SK-N-SH treated with all-trans-retinoic acid at 6 μM for 48 hours (cell line): ENCODE measurements around the gene SERINC3.

ENCODE experiments used
- ATAC-seq: fragments of 200-7000 bp; cut with Tn5 transposase; 3 replicates; pipeline ENCODE4 v1.9.1; 2020; ENCODE audit warnings: mild to moderate bottlenecking, moderate library complexity
- ARNTL ChIP-seq: fragments of 450-650 bp; formaldehyde crosslinking; IDR thresholded peaks from 2 replicates; pipeline ENCODE4 v1.5.0; 2020; ENCODE audit warnings: low read depth, mild to moderate bottlenecking, moderate library complexity, borderline replicate concordance
- BACH2 ChIP-seq: fragments of 250-450 bp; sonication (Bioruptor Pico); IDR thresholded peaks from 2 replicates; pipeline ENCODE4 v1.9.0; 2021; ENCODE audit warnings: mild to moderate bottlenecking, borderline replicate concordance
- CREB5 ChIP-seq: fragments of 250-450 bp; sonication (Bioruptor Pico); IDR thresholded peaks from 2 replicates; pipeline ENCODE4 v1.5.1; 2020; ENCODE audit warnings: low read depth, mild to moderate bottlenecking, moderate library complexity
- CSRNP3 ChIP-seq: fragments of 250-450 bp; sonication (Bioruptor Pico); IDR thresholded peaks from 2 replicates; pipeline ENCODE4 v1.5.1; 2021; ENCODE audit warnings: mild to moderate bottlenecking, moderate library complexity
- ESRRG ChIP-seq: fragments of 250-450 bp; sonication (Bioruptor Pico); IDR thresholded peaks from 2 replicates; pipeline ENCODE4 v1.6.1; 2021; ENCODE audit warnings: mild to moderate bottlenecking
- GLIS3 ChIP-seq: fragments of 250-450 bp; sonication (Bioruptor Pico); IDR thresholded peaks from 2 replicates; pipeline ENCODE4 v1.5.0; 2020; ENCODE audit warnings: mild to moderate bottlenecking, moderate library complexity
- ISL1 ChIP-seq: fragments of 250-450 bp; sonication (Bioruptor Pico); IDR thresholded peaks from 2 replicates; pipeline ENCODE4 v2.1.2; 2022; ENCODE audit warnings: mild to moderate bottlenecking, moderate library complexity
- OSR1 ChIP-seq: fragments of 250-450 bp; sonication (Bioruptor Pico); IDR thresholded peaks from 2 replicates; pipeline ENCODE4 v1.8.0; 2022; ENCODE audit warnings: moderate library complexity, mild to moderate bottlenecking, inconsistent platforms
- PATZ1 ChIP-seq: fragments of 250-450 bp; sonication (Bioruptor Pico); IDR thresholded peaks from 2 replicates; pipeline ENCODE4 v1.8.0; 2020; ENCODE audit warnings: mild to moderate bottlenecking, moderate library complexity, borderline replicate concordance
- POU6F1 ChIP-seq: fragments of 250-450 bp; sonication (Bioruptor Pico); IDR thresholded peaks from 2 replicates; pipeline ENCODE4 v1.8.0; 2021; ENCODE audit warnings: low read depth, mild to moderate bottlenecking, moderate library complexity, borderline replicate concordance
- PPARA ChIP-seq: fragments of 250-450 bp; sonication (Bioruptor Pico); IDR thresholded peaks from 2 replicates; pipeline ENCODE4 v1.5.0; 2020; ENCODE audit warnings: mild to moderate bottlenecking, borderline replicate concordance
- RARB ChIP-seq: fragments of 250-450 bp; sonication (Bioruptor Pico); IDR thresholded peaks from 2 replicates; pipeline ENCODE4 v1.8.0; 2021; ENCODE audit warnings: mild to moderate bottlenecking, moderate library complexity
- TCF4 ChIP-seq: fragments of 250-450 bp; sonication (Bioruptor Pico); IDR thresholded peaks from 2 replicates; pipeline ENCODE4 v1.8.0; 2021; ENCODE audit warnings: mild to moderate bottlenecking, moderate library complexity, borderline replicate concordance
- TOX ChIP-seq: fragments of 250-450 bp; sonication (Bioruptor Pico); IDR thresholded peaks from 2 replicates; pipeline ENCODE4 v1.8.0; 2021; ENCODE audit warnings: mild to moderate bottlenecking, moderate library complexity, borderline replicate concordance
- ZC3H10 ChIP-seq: fragments of 250-450 bp; sonication (Bioruptor Pico); IDR thresholded peaks from 2 replicates; pipeline ENCODE4 v1.5.1; 2021; ENCODE audit warnings: mild to moderate bottlenecking, moderate library complexity
- ZFP3 ChIP-seq: fragments of 250-450 bp; sonication (Bioruptor Pico); IDR thresholded peaks from 2 replicates; pipeline ENCODE4 v1.5.0; 2020; ENCODE audit warnings: mild to moderate bottlenecking, moderate library complexity
- ZFP30 ChIP-seq: fragments of 450-650 bp; formaldehyde crosslinking; IDR thresholded peaks from 2 replicates; pipeline ENCODE4 v1.5.0; 2022; ENCODE audit warnings: mild to moderate bottlenecking, moderate library complexity
- ZNF70 ChIP-seq: fragments of 450-650 bp; formaldehyde crosslinking; IDR thresholded peaks from 2 replicates; pipeline ENCODE4 v1.5.0; 2020; ENCODE audit warnings: mild to moderate bottlenecking, moderate library complexity
- ZNF8 ChIP-seq: fragments of 450-650 bp; formaldehyde crosslinking; IDR thresholded peaks from 2 replicates; pipeline ENCODE4 v1.5.0; 2020; ENCODE audit warnings: mild to moderate bottlenecking, moderate library complexity

The SERINC3 gene

GRCh38 chr20:44552050-44552449 lies 30.2 kb upstream of the SERINC3 start (continued):
- no peak for TF ChIP-seq PPARA

- TF ChIP-seq ZFP3 (CRISPR knock-in tag) (no peak), POU6F1 (no peak), GLIS3 (CRISPR knock-in tag) (no peak)
- TF ChIP-seq, all 23 proteins: peak for 0
- ATAC-seq, result no peak
Measured at GRCh38 chr20:44549123-44549522, 27.3 kb upstream of the SERINC3 start.

- TF ChIP-seq ISL1 (CRISPR knock-in tag), result no peak
- no peak for ATAC-seq
Measured at GRCh38 chr20:44547419-44547818, 25.5 kb upstream of the SERINC3 start.

- ATAC-seq, result no peak
- TF ChIP-seq ESRRG (CRISPR knock-in tag), result no peak
- TF ChIP-seq RARB, result no peak
- no peak for TF ChIP-seq ZFP30 (CRISPR knock-in tag)
- no peak for TF ChIP-seq OSR1 (CRISPR knock-in tag)
- no peak for TF ChIP-seq ZNF70 (CRISPR knock-in tag)
- no peak for TF ChIP-seq TCF4 (CRISPR knock-in tag)
- no peak for TF ChIP-seq ZNF8 (CRISPR knock-in tag)
- TF ChIP-seq GLIS3 (CRISPR knock-in tag), result no peak
- TF ChIP-seq PATZ1 (CRISPR knock-in tag), result no peak
- no peak for TF ChIP-seq PPARA
Measured at GRCh38 chr20:44544263-44544662, 22.4 kb upstream of the SERINC3 start.

- no peak for TF ChIP-seq CSRNP3 (CRISPR knock-in tag)
- TF ChIP-seq TOX (CRISPR knock-in tag), result no peak
- TF ChIP-seq ZNF8 (CRISPR knock-in tag), result no peak
- TF ChIP-seq ZNF70 (CRISPR knock-in tag), result no peak
- no peak for TF ChIP-seq ISL1 (CRISPR knock-in tag)
- no peak for TF ChIP-seq ZFP30 (CRISPR knock-in tag)
- no peak for TF ChIP-seq ESRRG (CRISPR knock-in tag)
- TF ChIP-seq RARB, result no peak
- no peak for TF ChIP-seq PPARA
- TF ChIP-seq TCF4 (CRISPR knock-in tag), result no peak
- no peak for TF ChIP-seq CREB5 (CRISPR knock-in tag)
- no peak for TF ChIP-seq BACH2 (CRISPR knock-in tag)
- no peak for TF ChIP-seq GLIS3 (CRISPR knock-in tag)
- TF ChIP-seq ARNTL (CRISPR knock-in tag), result no peak
- TF ChIP-seq ZC3H10, result no peak
- no peak for TF ChIP-seq PATZ1 (CRISPR knock-in tag)
- no peak for TF ChIP-seq ZFP3 (CRISPR knock-in tag)
- no peak for TF ChIP-seq OSR1 (CRISPR knock-in tag)
- no peak for ATAC-seq
Measured at GRCh38 chr20:44543358-44543757, 21.5 kb upstream of the SERINC3 start.
